HAP-1 (cell line): ENCODE measurements around the gene NDRG3.

Source experiments
- DNase-seq, 2 experiments: peaks; one replicate each; pipeline ENCODE4 v3.0.0-alpha.2; 2016 to 2020; ENCODE audit warnings: low spot score in 2 of 2
- H3K27me3 ChIP-seq: fragments of 250-450 bp; sonication (Bioruptor Pico); 2 replicates; pipeline ENCODE4 v1.5.1; 2020; ENCODE audit warnings: low read depth, mild to moderate bottlenecking, moderate library complexity
- H3K36me3 ChIP-seq: fragments of 250-450 bp; sonication (Bioruptor Pico); replicated peaks from 2 replicates; pipeline ENCODE4 v1.5.1; 2020; ENCODE audit warnings: mild to moderate bottlenecking
- H3K4me1 ChIP-seq: fragments of 250-450 bp; sonication (Bioruptor Pico); 2 replicates; pipeline ENCODE4 v1.5.1; 2020; ENCODE audit warnings: mild to moderate bottlenecking
- H3K4me3 ChIP-seq: fragments of 250-450 bp; sonication (Bioruptor Pico); 2 replicates; pipeline ENCODE4 v1.5.1; 2020; ENCODE audit warnings: mild to moderate bottlenecking, moderate library complexity
- H3K9me3 ChIP-seq: fragments of 250-450 bp; sonication (Bioruptor Pico); 2 replicates; pipeline ENCODE4 v1.5.1; 2020; ENCODE audit warnings: mild to moderate bottlenecking, moderate library complexity
- in situ Hi-C: fragments of 300-500 bp; cut with MboI; formaldehyde crosslinking; loops from 3 replicates; pipeline ENCODE4 v1.14.3; 2020; ENCODE audit warnings: low sequenced_read_pairs, inconsistent platforms, mixed read lengths

The NDRG3 gene

GRCh38 chr20:36745927-36746659 is at the start of gene NDRG3:
TSS of gene NDRG3 (minus strand) at chr20:36746090. CDS start at chr20:36721735, 24,355 bp downstream.
- in situ Hi-C loops = no loop called here
- DNase-seq = peak; percentile 94 to 96
- peaks cover 7% of the 10 kb centered on the region; the same call in 1 of the 2 replicates for H3K4me1 ChIP-seq
- H3K4me3 ChIP-seq = peak within 1 kb of the TSS; percentile 62
- no peaks in the 10 kb centered on the region for H3K9me3 ChIP-seq
- H3K36me3 ChIP-seq = no peaks in the 10 kb centered on the region; the same call in none of the 2 replicates
- no peaks in the 10 kb centered on the region for H3K27me3 ChIP-seq

- Histone ChIP-seq H3K36me3 (peaks cover 68% of the 10 kb centered on the region), H3K4me3 (no peak overlapping the region), H3K27me3 (no peaks in the 10 kb centered on the region), H3K4me1 (no peaks in the 10 kb centered on the region), H3K9me3 (no peaks in the 10 kb centered on the region)
- in situ Hi-C loops = no loop called here
- DNase-seq = no peak
Measured at GRCh38 chr20:36794116-36794474, 48.2 kb upstream of the NDRG3 start.

- no peak for DNase-seq
- no peak overlapping the region for H3K4me3 ChIP-seq
- H3K36me3 ChIP-seq = peaks cover 64% of the 10 kb centered on the region
- no peaks in the 10 kb centered on the region for H3K9me3 ChIP-seq
- H3K27me3 ChIP-seq = no peaks in the 10 kb centered on the region
- no peaks in the 10 kb centered on the region for H3K4me1 ChIP-seq
- in situ Hi-C loops = no loop called here
Measured at GRCh38 chr20:36793294-36794115, 47.6 kb upstream of the NDRG3 start.

DNA sequence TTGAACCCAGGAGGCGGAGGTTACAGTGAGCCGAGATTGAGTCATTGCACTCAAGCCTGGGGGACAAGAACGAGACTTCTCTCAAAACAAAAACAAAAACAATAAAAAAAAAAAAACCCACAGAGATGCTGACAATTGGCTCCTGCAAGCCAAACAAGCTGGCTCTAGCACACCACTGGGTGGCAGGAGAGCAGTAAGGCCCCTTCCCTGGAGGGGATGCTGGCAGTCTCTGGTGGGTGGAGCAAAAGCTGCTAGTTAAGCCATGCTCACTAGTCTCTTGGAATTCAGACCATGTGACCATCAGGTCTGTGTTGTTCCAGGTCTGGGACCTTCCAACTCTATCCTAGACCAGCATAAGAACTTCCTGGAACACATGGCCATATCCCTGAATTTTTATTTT is 46.5 kb upstream of the NDRG3 start:
- H3K9me3 ChIP-seq = no peaks in the 10 kb centered on the region
- H3K4me3 ChIP-seq = no peak overlapping the region
- H3K4me1 ChIP-seq = no peaks in the 10 kb centered on the region
- in situ Hi-C loops = no loop called here
- H3K27me3 ChIP-seq = no peaks in the 10 kb centered on the region
- peaks cover 53% of the 10 kb centered on the region for H3K36me3 ChIP-seq
- peak; percentile 48 to 70 for DNase-seq

DNA sequence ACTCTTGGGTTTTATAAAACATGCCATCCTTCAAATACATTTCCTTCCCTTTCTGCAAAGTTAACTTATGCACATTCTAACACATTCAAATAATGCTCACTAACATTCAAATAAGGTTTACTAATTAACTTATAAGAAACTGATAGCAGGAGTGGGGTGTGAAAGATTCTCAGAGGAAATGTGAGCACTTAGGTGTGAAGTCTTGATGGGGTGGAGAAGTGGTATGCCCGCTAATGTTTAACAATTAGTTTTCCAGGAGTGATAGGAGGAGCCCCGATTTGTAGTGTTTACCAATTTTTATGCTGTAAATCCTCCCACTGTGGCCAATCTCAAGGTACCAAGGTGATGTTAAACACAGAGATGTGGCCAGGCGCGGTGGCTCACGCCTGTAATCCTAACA is 46.0 kb upstream of the NDRG3 start:
- in situ Hi-C loops = no loop called here
- DNase-seq = no peak
- H3K36me3 ChIP-seq = peaks cover 49% of the 10 kb centered on the region

DNA sequence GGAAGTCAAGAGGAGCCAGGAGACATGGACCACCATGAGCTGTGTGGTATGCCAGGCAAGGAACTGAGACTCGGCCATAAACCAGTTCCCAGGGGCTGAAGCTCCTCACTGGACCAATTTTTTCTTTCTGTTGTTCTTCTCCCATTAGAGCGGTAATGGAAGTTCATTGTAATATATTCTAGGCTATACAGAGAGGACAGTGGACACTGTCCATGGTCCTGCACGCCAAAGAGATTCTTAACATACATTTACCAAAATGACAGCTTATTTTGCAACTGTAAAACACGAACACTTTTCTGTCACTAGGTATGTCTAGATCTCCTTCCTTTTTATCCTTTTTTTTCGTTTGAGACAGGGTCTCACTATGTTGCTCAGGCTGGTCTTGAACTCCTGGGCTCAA is 40.8 kb upstream of the NDRG3 start:
- in situ Hi-C loops = no loop called here

More for the DNA sequence above, 46.0 kb upstream of the NDRG3 start:
- H3K27me3 ChIP-seq = no peaks in the 10 kb centered on the region
- no peaks in the 10 kb centered on the region for H3K9me3 ChIP-seq
- H3K4me1 ChIP-seq = no peaks in the 10 kb centered on the region
- H3K4me3 ChIP-seq = no peak overlapping the region

DNA sequence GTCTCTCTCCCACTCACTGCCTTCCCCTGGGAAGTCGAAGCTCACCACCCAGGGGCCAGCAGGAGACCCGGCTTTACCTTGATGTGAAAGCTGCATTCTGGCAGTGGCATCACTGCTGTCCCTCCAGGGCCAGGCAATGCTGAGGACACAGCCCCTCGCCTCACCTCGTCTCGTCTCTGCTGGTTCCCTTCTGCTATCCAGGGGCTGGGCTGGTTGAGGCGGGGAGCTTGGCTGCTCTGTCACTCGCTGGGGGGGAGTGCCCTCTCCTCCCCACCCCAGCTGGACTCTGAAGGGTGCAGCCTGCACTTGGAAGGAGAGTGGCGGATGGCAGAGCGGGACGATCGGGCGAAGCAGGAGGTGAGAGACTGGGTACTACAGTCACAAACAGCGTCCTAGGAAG is 40.4 kb upstream of the NDRG3 start:
- Histone ChIP-seq H3K4me3 (no peak overlapping the region), H3K36me3 (peaks cover 38% of the 10 kb centered on the region), H3K27me3 (no peaks in the 10 kb centered on the region), H3K9me3 (no peaks in the 10 kb centered on the region), H3K4me1 (no peaks in the 10 kb centered on the region)
- DNase-seq = no peak
- in situ Hi-C loops = no loop called here

More for the DNA sequence above, 40.8 kb upstream of the NDRG3 start:
- no peak overlapping the region for H3K4me3 ChIP-seq
- no peaks in the 10 kb centered on the region for H3K4me1 ChIP-seq
- DNase-seq = no peak
- H3K27me3 ChIP-seq = no peaks in the 10 kb centered on the region
- H3K36me3 ChIP-seq = peaks cover 43% of the 10 kb centered on the region
- H3K9me3 ChIP-seq = no peaks in the 10 kb centered on the region

- in situ Hi-C loops = no loop called here
Measured at GRCh38 chr20:36785308-36785707, 39.4 kb upstream of the NDRG3 start.

GRCh38 chr20:36784900-36785299 is 39.0 kb upstream of the NDRG3 start:
- in situ Hi-C loops = no loop called here
- Histone ChIP-seq H3K36me3 (peaks cover 38% of the 10 kb centered on the region), H3K4me1 (no peaks in the 10 kb centered on the region), H3K9me3 (no peaks in the 10 kb centered on the region), H3K4me3 (no peak overlapping the region), H3K27me3 (no peaks in the 10 kb centered on the region)
- DNase-seq = no peak

More at GRCh38 chr20:36785308-36785707, 39.4 kb upstream of the NDRG3 start:
- Histone ChIP-seq H3K4me1 (no peaks in the 10 kb centered on the region), H3K27me3 (no peaks in the 10 kb centered on the region), H3K36me3 (peaks cover 38% of the 10 kb centered on the region), H3K4me3 (no peak overlapping the region), H3K9me3 (no peaks in the 10 kb centered on the region)
- DNase-seq = no peak

DNA sequence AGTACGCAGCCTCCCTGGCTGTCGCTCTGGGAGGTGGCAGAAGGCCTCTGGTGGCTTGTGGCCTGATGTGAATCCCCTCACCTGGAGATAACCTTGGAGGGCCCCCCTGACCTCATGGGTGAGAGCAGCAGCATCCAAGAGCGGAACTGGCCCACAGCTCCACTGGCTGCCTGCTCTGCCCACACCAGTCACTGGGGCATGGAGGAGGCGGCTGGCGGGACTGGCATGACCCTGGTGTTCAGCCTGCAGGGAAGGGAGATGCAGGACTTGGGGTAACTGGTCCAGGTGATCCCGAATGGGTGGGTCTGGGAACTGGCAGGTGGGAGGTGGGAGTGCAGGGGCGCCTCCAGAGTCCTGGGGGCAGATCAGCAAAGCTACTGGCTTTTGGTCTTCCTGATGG is 38.2 kb upstream of the NDRG3 start:
- no peak for DNase-seq
- Histone ChIP-seq H3K4me1 (no peaks in the 10 kb centered on the region), H3K4me3 (no peak overlapping the region), H3K27me3 (no peaks in the 10 kb centered on the region), H3K36me3 (peaks cover 38% of the 10 kb centered on the region), H3K9me3 (no peaks in the 10 kb centered on the region)
- in situ Hi-C loops = no loop called here

GRCh38 chr20:36779656-36780025 is 33.8 kb upstream of the NDRG3 start:
- no peak for DNase-seq
- Histone ChIP-seq H3K36me3 (peaks cover 12% of the 10 kb centered on the region), H3K9me3 (no peaks in the 10 kb centered on the region), H3K4me1 (no peaks in the 10 kb centered on the region), H3K27me3 (no peaks in the 10 kb centered on the region), H3K4me3 (no peak overlapping the region)
- in situ Hi-C loops = no loop called here

GRCh38 chr20:36778831-36779655 is 33.2 kb upstream of the NDRG3 start:
- no peak for DNase-seq
- Histone ChIP-seq H3K9me3 (no peaks in the 10 kb centered on the region), H3K4me3 (no peak overlapping the region), H3K36me3 (peaks cover 8% of the 10 kb centered on the region), H3K4me1 (peaks cover 5% of the 10 kb centered on the region), H3K27me3 (no peaks in the 10 kb centered on the region)
- in situ Hi-C loops = no loop called here

DNA sequence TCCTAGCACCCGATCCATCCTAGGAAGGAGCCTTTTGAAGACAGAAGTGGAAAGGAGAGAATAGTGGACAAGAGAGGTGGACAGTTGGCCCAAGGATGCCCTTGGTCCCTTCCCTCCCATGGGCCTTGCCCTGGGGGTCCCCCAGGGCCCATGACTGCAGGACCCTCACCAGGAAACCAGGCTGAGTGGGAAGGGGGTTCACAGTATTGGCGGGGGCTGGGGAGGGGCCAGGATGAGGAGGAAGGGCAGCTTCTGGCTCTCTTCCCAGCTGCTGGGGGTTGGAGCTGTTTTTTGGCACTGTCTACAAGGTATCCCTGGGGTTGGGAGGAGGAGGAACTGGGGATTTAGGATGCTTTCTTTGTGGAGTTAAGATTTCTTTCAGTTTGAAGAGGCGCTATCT is 31.7 kb upstream of the NDRG3 start:
- H3K4me3 ChIP-seq = no peak overlapping the region
- peaks cover 8% of the 10 kb centered on the region for H3K4me1 ChIP-seq
- H3K9me3 ChIP-seq = no peaks in the 10 kb centered on the region
- in situ Hi-C loops = no loop called here
- H3K27me3 ChIP-seq = no peaks in the 10 kb centered on the region
- DNase-seq = no peak
- no peaks in the 10 kb centered on the region; the same call in 1 of the 2 replicates for H3K36me3 ChIP-seq
